HL-60/S4 treated with retinoic acid at 250 ng/mL for 4 days and 3 days (cell line): Measurements from ENCODE around the gene FOXN1.
"Not testable (repeated sequence)": the region's sequence is repeated elsewhere in the genome, so short reads cannot be mapped to it uniquely, and the experiment has no call there.

Source experiments
- in situ Hi-C: fragments of 300-500 bp; cut with MboI; formaldehyde crosslinking; loops from 2 replicates; pipeline ENCODE4 v1.7.0; 2022; ENCODE audit warnings: low sequenced_read_pairs

The FOXN1 gene

DNA sequence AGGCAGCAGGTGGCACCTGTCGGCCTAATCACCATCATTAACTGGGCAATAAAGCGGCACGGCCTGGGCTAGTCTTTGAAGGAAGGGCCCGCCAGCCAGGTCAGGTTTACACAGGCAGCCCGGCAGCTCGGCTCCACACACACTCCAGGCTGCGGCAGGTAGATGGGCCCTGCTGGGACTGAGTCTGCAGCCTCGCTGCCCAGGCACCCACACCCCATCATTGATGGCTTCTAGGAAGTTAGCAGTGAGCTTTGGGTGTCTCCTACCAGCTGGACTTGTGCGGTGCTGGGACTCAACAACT, 6.8 kb upstream of the FOXN1 start:
- in situ Hi-C loops, result no loop called here

- in situ Hi-C loops, result no loop called here
Measured at GRCh38 chr17:28499684-28500357, 6.3 kb upstream of the FOXN1 start.

DNA sequence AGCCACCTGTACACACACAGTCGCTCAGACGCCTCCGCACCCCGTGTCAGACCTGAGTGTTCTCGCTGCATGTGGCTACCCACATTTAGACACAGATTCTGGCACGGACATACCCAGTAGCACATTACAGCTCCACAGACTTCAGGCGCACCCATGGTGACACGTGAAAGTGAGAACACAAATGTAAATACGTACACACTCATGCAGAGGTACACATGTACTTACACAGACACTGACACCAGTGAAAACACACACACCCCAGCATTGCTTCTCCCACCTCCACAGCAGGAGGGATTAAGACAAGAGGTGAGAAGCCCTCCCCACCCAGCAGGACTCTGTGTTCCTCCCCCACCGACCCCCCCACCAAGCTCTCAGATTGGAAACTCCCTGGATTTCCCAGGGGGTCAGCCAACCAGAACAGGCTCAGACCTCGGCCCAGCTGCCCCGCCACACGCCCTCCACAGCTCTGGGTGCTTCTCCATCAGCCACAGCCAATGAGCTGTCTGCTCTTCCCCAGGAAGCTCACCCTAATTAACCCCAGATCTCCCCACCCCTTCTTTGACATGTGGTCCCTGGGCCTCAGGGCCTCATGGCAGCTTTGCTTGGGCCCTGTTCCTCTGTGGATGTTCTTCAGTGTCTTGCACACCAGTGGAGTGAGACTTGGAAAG, 5.3 kb upstream of the FOXN1 start:
- in situ Hi-C loops, result no loop called here

GRCh38 chr17:28501421-28502284, 4.5 kb upstream of the FOXN1 start:
- in situ Hi-C loops, result no loop called here

DNA sequence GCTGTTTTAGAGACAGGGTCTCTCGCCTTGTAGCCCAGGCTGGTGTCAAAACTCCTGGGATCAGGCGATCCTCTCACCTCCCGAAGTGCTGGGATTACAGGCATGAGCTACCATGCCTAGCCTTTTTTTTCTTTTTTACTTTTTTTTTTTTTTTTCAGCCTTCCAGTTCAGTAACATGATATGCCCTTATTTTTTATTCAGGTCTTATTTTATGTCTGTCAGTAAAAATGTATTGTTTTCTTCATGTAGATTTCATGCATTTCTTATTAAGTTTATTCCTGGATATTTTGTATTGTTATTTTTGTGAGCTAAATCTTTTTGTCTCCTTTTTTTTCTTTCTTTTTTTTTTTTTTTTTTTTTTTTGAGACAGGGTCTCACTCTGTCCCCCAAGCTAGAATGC, 2.7 kb upstream of the FOXN1 start:
- in situ Hi-C loops, result no loop called here

- in situ Hi-C loops, result no loop called here
Measured at GRCh38 chr17:28506763-28507487, 777 bp downstream of the FOXN1 start.

- in situ Hi-C loops, result no loop called here
Measured at GRCh38 chr17:28507567-28508203, 1.5 kb downstream of the FOXN1 start.

DNA sequence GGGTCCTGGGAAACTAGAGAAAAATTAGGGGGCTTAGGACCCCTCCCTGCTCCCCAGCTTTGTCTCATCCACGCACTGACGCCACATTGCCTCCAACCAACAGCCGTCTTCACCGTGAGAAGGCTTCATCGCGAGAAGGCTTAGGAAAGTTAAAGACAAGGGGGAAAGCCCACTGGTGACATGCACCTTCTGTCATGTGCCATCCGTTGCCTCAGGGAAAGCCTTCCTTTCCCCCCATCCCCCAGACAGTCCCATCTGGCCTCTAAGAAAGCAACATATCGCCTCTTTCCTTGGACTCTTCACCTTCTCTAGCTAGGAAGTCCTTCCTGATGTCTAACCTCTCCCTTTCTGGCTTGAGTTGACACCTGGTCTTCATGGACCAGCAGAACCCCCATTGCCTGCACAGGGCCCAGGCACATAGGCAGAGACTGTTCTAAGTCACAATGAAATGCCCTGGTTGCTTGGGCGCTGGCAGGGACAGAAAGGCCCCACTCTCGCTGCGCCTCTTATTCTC, 2.1 kb downstream of the FOXN1 start:
- in situ Hi-C loops, result no loop called here

GRCh38 chr17:28509789-28510188, 3.6 kb downstream of the FOXN1 start:
- in situ Hi-C loops, result no loop called here

DNA sequence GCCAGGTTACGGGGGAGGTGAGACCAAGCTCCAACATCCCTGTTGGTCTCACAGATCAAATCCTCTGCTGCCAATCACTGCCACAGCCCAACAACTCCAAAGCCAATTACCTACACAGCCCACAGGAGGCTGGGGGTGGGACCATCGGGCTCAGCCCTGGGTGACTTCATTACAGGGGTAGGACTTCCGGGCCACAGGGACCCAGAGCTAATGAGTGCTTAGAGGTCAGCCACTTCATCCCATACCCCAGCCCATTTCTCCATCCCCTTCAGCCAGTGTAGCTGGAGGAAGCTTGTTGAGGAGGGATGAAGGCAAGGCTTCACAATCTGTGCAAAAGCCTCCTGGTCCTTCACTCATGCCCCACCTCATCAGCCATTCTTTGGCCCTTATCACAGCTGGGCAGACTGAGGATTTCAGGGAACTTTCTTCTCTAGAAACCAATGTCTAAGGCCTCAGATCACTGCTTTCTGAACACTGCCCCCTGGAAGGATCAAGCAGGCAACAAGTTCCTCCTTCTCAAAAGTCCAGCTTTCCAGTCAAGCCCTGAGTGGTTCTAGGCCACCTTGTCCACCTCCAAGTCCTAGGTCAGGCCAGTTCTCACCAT, 5.8 kb downstream of the FOXN1 start:
- in situ Hi-C loops, result no loop called here

DNA sequence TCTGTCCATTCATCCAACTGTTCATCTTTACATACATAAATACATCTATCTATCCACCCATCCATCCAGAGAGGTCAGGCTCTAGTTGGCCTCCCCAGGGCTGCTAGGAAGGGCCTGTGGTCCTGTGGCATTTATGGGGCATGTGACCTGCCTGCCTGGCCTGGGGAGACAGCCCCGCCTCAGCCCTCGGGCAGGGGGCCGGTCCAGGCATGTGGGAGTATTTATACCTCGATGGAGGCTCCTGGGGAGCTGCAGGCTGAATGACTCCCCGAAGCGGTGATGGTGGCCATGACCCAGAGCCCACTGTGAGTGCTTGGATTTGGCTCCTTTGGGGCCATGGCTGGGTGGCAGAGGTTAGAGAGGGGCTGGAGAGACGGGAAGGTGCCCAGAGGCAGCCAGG, 7.3 kb downstream of the FOXN1 start:
- in situ Hi-C loops, result no loop called here

- in situ Hi-C loops, result no loop called here
Measured at GRCh38 chr17:28514561-28515002, 8.4 kb downstream of the FOXN1 start.

GRCh38 chr17:28515518-28515917, 9.4 kb downstream of the FOXN1 start:
- in situ Hi-C loops, result no loop called here

DNA sequence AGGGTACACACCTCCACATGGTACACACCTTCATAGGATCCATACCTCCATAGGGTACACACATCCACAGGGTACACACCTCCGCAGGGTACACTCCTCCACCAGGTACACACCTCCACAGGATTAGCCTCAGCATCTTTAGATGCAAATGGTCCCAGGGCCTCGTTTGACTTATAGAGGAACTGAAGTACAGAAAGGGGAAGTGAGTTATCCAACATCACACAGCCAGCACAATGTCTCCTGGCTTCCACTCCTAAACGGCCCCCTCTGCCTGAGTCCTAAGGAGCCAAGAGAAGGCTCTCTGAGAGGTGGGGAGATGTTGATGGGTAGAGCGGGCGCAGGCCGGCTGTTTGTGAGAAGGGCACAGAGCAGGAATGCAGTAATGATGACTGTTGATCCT, 12.0 kb downstream of the FOXN1 start:
- in situ Hi-C loops, result no loop called here

DNA sequence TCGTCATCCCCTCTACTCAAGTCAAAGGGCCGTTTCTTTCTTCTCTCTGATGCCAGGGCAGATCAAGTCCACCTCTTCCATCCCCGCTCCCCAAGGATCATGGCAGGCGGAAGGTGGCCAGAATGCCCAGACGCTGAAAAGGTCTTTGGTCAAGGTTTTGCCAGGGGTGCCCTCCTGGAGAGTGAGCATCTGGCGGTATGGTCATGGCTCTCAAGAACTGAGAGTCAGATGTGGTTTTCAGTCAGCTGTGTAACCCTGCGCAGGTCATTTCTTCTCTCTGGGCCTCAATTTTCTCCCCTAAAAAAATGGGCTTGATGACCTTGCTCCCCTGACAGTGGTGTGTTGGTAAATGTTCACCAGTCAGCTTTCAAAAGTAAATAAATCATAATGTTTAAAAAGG, 12.4 kb downstream of the FOXN1 start:
- in situ Hi-C loops, result no loop called here

DNA sequence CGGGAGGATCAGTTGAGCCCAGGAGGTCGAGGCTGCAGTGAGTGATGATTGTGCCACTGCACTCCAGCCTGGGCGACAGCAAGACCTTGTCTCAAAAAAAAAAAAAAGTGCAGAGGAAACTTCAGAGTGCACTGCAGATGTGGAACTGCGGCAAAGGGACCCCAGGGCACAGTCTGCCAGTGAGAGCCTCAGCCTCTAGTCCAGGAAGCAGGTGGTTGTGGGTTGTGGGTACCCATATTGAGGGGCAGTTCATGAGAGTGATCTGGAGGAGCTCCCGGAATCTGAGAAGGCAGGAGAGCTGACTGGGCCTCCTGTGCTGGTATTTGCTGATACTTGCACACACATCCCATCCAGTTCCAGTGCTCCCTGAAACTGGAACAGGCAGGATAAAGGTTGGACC, 13.1 kb downstream of the FOXN1 start:
- in situ Hi-C loops, result no loop called here

DNA sequence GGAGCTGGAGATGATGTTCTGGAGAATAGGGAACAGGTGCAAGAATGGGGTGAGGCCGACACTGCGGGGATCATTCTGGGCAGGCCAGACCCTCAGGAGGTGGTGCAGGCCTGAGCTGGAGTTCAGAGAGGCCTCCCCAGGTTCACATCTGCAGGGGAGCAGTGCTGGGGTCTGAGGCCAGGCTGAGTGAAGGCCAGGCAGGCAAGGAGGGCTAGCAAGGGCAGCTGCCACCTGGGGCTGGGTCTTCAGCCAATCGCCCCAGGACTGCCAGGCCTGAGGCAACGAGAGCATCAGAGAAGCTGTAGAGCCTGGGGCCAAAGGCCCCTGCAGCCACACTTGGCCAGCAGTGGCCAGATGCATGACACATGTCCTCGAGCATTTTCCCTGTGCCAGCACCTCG, 14.5 kb downstream of the FOXN1 start:
- in situ Hi-C loops, result no loop called here

GRCh38 chr17:28521311-28522085, 15.3 kb downstream of the FOXN1 start:
- in situ Hi-C loops, result no loop called here

DNA sequence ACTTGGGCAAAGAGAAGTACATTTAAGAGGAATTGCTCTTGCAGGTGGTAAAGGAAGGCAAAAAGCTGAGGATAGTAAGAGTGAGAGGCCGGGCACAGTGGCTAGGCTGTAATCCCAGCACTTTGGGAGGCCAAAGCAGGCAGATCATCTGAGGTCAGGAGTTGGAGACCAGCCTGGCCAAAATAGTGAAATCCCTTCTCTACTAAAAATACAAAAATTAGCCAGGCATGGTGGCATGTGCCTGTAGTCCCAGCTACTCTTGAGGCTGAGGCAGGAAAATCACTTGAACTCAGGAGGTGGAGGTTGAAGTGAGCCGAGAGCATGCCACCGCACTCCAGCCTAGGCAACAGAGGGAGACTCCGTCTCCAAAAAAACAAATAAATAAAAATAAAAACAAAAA, 16.1 kb downstream of the FOXN1 start:
- in situ Hi-C loops, result not testable (repeated sequence)

GRCh38 chr17:28523186-28523585, 17.0 kb downstream of the FOXN1 start:
- in situ Hi-C loops, result no loop called here
